Psoas muscle (tissue), 8 donors: ENCODE data around the gene INF2. TPM values are rescaled to one million over a fixed set of nuclear protein-coding genes. Genes with fewer than 3 reads are reported as not detected.
A peak's percentile ranks its signal among the peaks of the same experiment; 100 is the strongest.

Experiments
- ATAC-seq, 4 donors: fragments of 200-7000 bp; cut with Tn5 transposase; one replicate each; pipeline ENCODE4 v1.9.1; 2020; ENCODE audit warnings: moderate library complexity in 3 of 4, mild to moderate bottlenecking in 2 of 4
- DNase-seq, 2 donors: peaks; one replicate each; pipeline ENCODE4 v3.0.0-alpha.2; 2020
- H3K27ac ChIP-seq: fragments of 200-600 bp; one replicate; pipeline ENCODE4 v1.8.0; 2022
- H3K27me3 ChIP-seq, 3 donors: fragments of 200-600 bp in 1 of 3; one replicate each; pipeline versions ENCODE4 v1.6.1 to v1.8.0; 2013 to 2022; ENCODE audit warnings: low read length in 2 of 3, mild to moderate bottlenecking in 2 of 3, moderate library complexity in 1 of 3; ENCODE audit not compliant: insufficient read depth in 3 of 3
- H3K36me3 ChIP-seq, 2 donors: fragments of 200-600 bp in 1 of 2; one replicate each; pipeline versions ENCODE4 v1.6.1 to v1.8.0; 2013 to 2022; ENCODE audit warnings: low read depth in 1 of 2, mild to moderate bottlenecking in 1 of 2, moderate library complexity in 1 of 2; ENCODE audit not compliant: insufficient read depth in 1 of 2
- H3K4me1 ChIP-seq: fragments of 200-600 bp; one replicate; pipeline ENCODE4 v1.8.0; 2022
- H3K4me3 ChIP-seq: fragments of 200-600 bp; one replicate; pipeline ENCODE4 v1.8.0; 2022; ENCODE audit warnings: mild to moderate bottlenecking
- H3K9me3 ChIP-seq: fragments of 200-600 bp; one replicate; pipeline ENCODE4 v1.8.0; 2022
- WGBS, 3 donors: extraction: QIAGEN DNeasy Blood & Tissue Kit; methylation state at CpG; one replicate each; pipeline versions ENCODE4 v1.1.6 to v1.1.7; 2013; 5-methylcytosine and 5-hydroxymethylcytosine counted together
- intact Hi-C, 2 donors: fragments of 100-400 bp; cut with DNase I; formaldehyde crosslinking; loops; one replicate each; pipeline versions ENCODE4 v1.11.0 to v1.14.2; 2022
- polyA plus RNA-seq, 3 donors: library from polyadenylated mRNA; stranded (reverse); fragments of 200-250 nt; gene quantifications; one replicate each; pipeline ENCODE4 v1.2.3, GENCODE V29; 2013
- total RNA-seq, 4 donors: library from RNA; stranded (reverse); fragmentation: NEBNext Ultra II Directional in 2 of 4; extraction: Animal tissue kit (Norgen Biotek cat#: 25700) in 2 of 4; gene quantifications; one replicate each; pipeline versions ENCODE4 v1.2.1 to v1.2.4, GENCODE V29; 2021 to 2023
- TF ChIP-seq, protein P1 (sequence below): fragments of 200-600 bp; IDR thresholded peaks from one replicate; pipeline ENCODE4 v1.8.0; 2022; ENCODE audit warnings: antibody characterized with exemption
- donor health status: healthy with polysubstance abuse.
- donor health status: DM: no; HTN: no; CAD: no; lungs with moderate emphysema.
- donor health status: Bipolar disorder and iron deficiency.
- donor health status: healthy.
- donor health status: DM: yes; HTN: yes; CAD: no.
- donor health status: DM: no; HTN: no; CAD: no.
- donor health status: DM: no; HTN: no; CAD: no.
- donor health status: DM: yes; HTN: yes; CAD: no.

INF2 gene
- total and polyA plus RNA-seq, 7 donors: 12.0 to 29.1 (median 21.6) TPM

DNA sequence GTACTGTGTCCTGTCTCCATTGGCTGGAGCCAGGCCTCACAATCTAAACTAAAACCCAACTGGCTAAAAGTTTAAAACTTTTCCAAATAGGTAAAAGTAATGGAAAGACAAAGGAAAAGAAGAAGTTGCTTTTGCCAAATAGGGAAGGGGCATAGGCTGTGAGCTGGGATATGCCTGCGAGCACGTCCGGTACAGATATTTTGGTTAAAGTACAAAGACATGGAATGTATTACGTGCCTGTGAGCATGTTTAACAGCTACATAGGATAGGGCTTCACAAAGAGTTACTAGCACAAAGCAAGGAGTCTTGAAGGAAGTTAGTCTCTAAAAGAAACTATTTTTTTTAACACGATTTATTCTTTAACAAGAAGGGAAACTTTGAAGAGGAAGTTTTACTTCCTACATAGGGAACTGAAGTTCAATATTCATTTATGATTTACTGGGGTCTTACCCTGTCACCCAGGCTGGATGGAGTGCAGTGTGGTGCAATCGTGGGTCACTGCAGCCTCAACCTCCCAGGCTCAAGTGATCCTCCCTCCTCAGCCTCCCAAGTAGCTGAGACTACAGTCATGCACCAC, 41.9 kb upstream of the INF2 start:
- Histone ChIP-seq H3K27me3 (no peaks in the 10 kb centered on the region), H3K27ac (no peak overlapping the region), H3K4me3 (no peak overlapping the region), H3K4me1 (no peaks in the 10 kb centered on the region), H3K36me3 (no peaks in the 10 kb centered on the region), H3K9me3 (peaks cover 3% of the 10 kb centered on the region)
- DNase-seq (no peak), ATAC-seq (no peak)
- intact Hi-C loops: no loop called here
- 74 to 81% (median 75%) methylated on average over 6 of the region's 6 CpGs for WGBS, 3 donors
- TF ChIP-seq, protein P1, sequence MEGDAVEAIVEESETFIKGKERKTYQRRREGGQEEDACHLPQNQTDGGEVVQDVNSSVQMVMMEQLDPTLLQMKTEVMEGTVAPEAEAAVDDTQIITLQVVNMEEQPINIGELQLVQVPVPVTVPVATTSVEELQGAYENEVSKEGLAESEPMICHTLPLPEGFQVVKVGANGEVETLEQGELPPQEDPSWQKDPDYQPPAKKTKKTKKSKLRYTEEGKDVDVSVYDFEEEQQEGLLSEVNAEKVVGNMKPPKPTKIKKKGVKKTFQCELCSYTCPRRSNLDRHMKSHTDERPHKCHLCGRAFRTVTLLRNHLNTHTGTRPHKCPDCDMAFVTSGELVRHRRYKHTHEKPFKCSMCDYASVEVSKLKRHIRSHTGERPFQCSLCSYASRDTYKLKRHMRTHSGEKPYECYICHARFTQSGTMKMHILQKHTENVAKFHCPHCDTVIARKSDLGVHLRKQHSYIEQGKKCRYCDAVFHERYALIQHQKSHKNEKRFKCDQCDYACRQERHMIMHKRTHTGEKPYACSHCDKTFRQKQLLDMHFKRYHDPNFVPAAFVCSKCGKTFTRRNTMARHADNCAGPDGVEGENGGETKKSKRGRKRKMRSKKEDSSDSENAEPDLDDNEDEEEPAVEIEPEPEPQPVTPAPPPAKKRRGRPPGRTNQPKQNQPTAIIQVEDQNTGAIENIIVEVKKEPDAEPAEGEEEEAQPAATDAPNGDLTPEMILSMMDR: no peak

DNA sequence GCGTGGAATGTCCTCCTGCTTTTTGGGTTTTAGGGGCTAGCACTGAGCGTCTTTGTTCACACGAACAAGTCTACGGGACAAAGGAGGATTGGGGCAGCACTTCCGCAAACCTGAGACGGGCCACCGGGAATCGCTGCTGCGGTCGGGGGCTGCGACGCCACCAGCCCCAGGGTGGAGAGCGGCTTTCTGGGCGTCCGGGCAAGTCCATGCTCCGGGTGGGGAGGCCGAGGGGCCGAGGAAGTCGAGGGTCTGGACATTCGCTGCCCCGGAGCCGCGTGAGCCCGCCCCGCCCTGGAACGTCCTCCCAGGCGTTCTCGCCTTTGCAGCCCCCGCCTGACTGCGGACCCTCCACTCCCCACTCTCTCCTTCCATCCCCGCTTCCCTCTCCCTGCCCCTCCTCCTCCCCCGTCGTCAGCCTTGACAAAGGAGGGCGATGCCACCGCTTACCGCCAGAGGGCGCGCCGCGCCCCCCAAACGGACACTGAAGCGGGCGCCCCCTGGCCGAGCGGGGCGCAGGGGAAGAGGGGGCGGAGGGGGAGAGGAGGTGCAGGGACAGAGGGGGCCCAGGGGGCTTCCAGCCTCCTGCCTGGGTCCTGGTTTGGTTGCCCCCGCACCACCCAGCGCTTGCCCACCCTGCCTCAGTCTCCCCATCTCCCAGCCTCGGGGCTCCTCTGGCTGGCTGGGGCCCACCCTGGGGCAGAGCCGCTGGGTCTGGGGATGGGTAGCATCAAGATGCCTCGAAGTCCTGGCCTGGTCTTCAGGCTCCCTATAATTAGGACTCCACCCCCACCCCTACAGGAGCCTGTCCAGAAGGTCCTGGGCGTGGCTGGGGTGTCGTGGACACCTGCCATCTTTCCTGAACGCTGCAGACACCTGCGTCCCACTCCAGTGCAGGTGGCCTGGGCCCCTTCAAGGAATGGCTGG, 39.1 kb upstream of the INF2 start:
- Histone ChIP-seq H3K36me3 (no peaks in the 10 kb centered on the region), H3K27ac (no peak overlapping the region), H3K4me1 (no peaks in the 10 kb centered on the region), H3K9me3 (peaks cover 2% of the 10 kb centered on the region), H3K4me3 (peak overlapping the region; percentile 55), H3K27me3 (peaks cover 0 to 4% (median 3%) of the 10 kb centered on the region in 3 donors)
- TF ChIP-seq, protein P1: peak; percentile 88
- DNase-seq: peak; percentile 68 to 79
- peak; percentile 81 to 95 (median 85) for ATAC-seq
- 9 to 11% (median 9%) methylated on average over 44 to 56 of the region's 56 CpGs for WGBS, 3 donors
- intact Hi-C loops: loop anchor here (1.0 to 5.0 kb wide), 3 partner anchors 42 to 58 kb away; no protein-coding TSS in a partner anchor

DNA sequence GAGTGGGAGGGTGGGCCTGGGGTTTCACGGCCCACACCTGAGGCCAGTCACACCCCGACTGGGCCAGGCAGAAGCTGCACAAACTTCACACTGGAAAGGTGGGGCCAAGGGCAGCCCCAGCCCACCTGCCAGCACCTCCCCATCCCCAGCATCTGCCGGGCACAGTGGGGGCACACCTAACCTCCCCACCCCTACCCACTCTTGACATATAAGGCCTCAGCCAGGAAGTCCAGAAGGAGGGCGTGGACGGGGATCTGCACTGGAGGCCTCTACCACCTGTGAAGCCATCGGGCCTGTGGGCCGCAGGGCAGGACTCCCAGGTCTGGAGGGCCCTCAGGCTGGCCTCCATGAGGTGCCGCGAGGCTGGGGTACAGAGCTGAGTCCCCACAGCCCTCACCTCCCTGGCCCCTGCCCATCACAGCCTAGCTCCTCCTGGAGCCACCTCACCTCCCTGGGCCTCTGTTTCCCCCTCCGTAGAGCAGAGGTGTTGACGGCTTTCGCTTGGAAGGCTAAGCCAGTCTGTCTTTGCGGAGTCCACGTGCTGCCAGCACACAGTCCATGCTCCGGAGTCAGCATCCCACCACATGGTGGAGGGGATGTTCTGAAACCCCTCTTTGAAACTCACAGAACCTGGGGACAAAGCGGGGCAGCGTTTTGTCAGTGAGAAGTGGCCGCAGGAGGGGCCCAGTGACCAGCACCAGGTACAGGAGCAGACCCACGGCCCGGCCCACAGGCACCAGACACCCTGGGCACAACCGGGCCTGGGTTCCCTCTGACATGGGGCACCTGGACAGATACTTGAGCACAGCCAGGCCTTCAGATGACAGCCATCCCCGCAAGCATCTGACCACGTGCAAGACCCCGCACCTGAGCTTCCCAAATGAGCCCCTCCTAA, 38.2 kb upstream of the INF2 start:
- intact Hi-C loops: loop anchor here (1.0 to 5.0 kb wide), 3 partner anchors 41 to 58 kb away; no protein-coding TSS in a partner anchor
- TF ChIP-seq, protein P1: no peak
- no peaks in the 10 kb centered on the region for H3K36me3 ChIP-seq
- no peak overlapping the region for H3K27ac ChIP-seq
- 87% methylated on average over 21 to 24 of the region's 24 CpGs for WGBS, 3 donors
- ATAC-seq (peak; percentile 13 to 34 (median 19)), DNase-seq (no peak)
- H3K9me3 ChIP-seq: no peaks in the 10 kb centered on the region
- no peaks in the 10 kb centered on the region for H3K4me1 ChIP-seq
- H3K4me3 ChIP-seq: no peak overlapping the region
- H3K27me3 ChIP-seq: peaks cover 0 to 8% (median 3%) of the 10 kb centered on the region in 3 donors

DNA sequence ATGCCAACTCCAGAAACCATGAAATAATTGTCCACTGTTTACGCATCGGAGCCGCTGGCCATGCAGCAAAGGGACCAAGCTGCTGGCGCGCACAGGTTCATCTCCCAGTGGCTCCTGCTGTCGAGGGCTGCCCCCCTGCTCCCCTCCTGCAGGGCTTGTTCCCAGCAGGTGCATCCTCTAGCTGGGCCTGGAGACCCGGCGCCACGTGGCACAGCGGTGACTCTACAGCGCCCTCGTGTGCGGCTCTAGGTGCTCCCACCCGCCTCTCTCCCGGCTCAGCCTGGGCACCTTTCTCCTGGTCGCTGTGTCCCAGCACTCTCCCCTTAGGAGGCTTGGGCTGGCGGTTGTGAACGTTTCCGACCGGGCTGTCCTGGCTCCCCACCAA, 37.5 kb upstream of the INF2 start:
- ATAC-seq: no peak
- intact Hi-C loops: loop anchor here in 1 of 2 donors (2.0 to 5.0 kb wide), 2 partner anchors 40 to 57 kb away; no protein-coding TSS in a partner anchor
- no peaks in the 10 kb centered on the region for H3K4me1 ChIP-seq
- peaks cover 0 to 8% (median 3%) of the 10 kb centered on the region in 3 donors for H3K27me3 ChIP-seq
- TF ChIP-seq, protein P1: no peak
- DNase-seq: no peak
- no peak overlapping the region for H3K4me3 ChIP-seq
- H3K36me3 ChIP-seq: no peaks in the 10 kb centered on the region
- no peak overlapping the region for H3K27ac ChIP-seq
- no peaks in the 10 kb centered on the region for H3K9me3 ChIP-seq
- 80 to 88% (median 84%) methylated on average over 18 to 20 of the region's 20 CpGs for WGBS, 3 donors
